ENCODE results near the gene HADHA.

Gene HADHA

DNA sequence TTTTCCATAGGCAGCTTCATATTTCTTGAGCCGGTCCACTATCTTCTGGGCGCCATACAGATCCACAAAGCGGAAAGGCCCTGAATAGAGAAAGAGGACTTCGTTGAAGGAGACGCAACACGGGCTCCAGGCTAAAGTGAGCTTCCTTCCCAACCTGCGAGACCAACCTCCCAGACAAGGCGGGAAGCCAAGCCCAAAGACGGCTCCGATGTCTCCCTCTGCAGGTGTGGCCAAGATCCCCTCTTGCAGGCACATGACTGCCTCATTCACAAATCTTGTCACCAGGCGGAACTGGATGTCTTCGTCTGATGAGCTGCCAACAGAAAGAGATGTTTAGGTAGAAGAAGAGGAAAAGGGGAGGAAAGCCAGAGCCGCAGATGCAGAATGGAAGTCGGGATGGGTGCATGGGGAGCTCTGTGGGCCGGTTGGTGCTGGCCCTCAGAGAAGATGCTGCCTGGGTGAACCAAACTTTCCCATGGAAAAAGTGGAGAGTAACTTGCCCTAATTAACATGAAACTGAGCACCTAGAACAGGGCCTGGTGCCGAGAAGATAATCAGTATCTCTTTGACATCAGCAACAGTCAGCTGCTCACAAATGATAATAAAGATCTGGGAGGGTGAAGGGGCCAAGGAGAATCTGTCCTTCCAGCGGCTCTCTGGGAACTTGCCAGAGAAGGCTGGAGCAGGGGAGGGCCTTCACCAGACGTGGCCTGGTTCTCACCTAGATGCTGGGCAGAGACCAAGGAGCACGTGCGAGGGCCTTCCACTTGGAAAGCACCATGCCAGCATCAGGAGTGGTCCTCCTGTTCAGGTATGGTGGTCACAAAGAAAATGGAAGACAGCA, 52.9 kb downstream of the HADHA start:
- no peak for DNase-seq (ENCODE audit: low read depth in 2 of 2)

- DNase-seq (ENCODE audit: low read depth in 2 of 2): no peak
These were observed 54.1 kb downstream of the HADHA start for GRCh38 chr2:26190369-26190768.

GRCh38 chr2:26189751-26190150, 54.7 kb downstream of the HADHA start:
- DNase-seq (ENCODE audit: low read depth in 2 of 2): no peak

- DNase-seq (ENCODE audit: low read depth in 2 of 2): no peak
These were observed 55.3 kb downstream of the HADHA start for GRCh38 chr2:26189123-26189522.

DNA sequence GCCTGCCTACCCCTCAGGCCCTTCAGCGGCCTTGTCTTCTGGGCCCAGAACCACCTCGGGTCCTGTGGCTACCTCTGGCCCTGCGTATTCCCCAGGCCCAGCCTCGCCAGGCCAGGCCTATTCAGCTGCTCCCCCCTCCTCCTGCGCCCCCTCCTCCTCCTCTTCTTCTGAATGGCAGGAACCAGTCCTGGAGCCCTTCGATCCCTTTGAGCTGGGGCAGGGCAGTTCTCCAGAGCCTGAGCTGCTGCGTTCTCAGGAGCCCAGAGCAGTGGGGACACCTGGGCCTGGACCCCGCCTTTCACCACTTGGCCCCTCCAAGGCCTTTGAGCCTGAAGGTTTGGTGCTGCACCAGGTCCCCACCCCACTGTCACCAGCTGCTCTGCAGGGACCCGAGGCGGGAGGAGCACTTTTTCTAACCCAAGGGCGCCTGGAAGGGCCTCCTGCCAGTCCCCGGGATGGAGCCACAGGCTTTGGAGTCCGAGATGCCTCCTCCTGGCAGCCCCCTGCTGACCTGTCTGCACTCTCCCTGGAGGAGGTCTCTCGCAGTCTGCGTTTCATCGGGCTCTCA, 56.8 kb downstream of the HADHA start:
- no peak for DNase-seq (ENCODE audit: low read depth in 2 of 2)

- DNase-seq (ENCODE audit: low read depth in 2 of 2): no peak
These were observed 57.3 kb downstream of the HADHA start for GRCh38 chr2:26187114-26187513.

GRCh38 chr2:26185954-26186770, 58.3 kb downstream of the HADHA start:
- DNase-seq (ENCODE audit: low read depth in 2 of 2): no peak

GRCh38 chr2:26185304-26185928, 59.0 kb downstream of the HADHA start:
- no peak for DNase-seq (ENCODE audit: low read depth in 2 of 2)

DNA sequence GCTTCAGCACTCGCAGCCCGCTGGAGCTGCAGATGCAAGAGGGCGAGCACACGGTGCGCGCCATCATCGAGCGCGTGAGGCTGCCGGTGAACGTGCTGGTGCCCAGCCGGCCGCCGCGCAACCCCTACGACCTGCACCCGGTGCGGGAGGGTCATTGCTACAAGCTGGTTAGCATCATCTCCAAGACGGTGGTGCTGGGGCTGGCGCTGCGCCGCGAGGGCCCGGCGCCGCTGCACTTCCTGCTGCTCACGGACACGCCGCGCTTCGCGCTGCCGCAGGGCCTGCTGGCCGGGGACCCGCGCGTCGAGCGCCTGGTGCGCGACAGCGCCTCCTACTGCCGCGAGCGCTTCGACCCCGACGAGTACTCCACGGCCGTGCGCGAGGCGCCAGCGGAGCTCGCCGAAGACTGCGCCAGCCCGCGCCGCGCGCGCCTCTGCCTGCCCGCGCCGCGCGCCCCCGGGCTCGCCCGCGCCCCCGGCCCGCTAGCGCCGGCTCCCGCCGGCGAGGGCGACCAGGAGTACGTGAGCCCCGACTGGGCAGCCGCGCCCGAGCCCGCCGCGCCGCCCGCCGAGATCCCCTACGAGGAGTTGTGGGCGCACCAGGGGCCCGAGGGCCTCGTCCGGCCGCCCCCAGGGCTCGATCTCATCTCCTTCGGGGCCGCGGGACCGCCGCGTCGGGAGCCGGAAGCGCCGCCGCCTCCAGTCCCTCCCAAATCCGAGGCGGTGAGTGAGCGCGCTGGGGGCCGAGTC, 59.7 kb downstream of the HADHA start:
- DNase-seq (ENCODE audit: low read depth in 2 of 2): peak; percentile 61 to 75

DNA sequence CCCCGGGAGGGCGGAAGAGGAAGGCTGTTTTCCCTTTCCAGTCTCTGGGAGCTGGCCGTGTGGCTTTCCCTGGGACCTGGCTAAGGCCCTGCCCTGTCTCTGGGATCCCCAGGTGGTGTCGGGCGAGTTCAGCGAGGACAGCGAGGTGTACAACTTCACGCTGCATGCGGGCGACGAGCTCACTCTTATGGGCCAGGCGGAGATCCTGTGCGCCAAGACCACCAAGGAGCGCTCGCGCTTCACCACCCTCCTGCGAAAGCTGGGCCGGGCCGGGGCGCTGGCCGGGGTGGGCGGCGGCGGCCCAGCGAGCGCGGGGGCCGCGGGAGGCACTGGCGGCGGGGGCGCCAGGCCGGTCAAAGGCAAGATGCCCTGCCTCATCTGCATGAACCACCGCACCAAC, 60.3 kb downstream of the HADHA start:
- no peak for DNase-seq (ENCODE audit: low read depth in 2 of 2)

DNA sequence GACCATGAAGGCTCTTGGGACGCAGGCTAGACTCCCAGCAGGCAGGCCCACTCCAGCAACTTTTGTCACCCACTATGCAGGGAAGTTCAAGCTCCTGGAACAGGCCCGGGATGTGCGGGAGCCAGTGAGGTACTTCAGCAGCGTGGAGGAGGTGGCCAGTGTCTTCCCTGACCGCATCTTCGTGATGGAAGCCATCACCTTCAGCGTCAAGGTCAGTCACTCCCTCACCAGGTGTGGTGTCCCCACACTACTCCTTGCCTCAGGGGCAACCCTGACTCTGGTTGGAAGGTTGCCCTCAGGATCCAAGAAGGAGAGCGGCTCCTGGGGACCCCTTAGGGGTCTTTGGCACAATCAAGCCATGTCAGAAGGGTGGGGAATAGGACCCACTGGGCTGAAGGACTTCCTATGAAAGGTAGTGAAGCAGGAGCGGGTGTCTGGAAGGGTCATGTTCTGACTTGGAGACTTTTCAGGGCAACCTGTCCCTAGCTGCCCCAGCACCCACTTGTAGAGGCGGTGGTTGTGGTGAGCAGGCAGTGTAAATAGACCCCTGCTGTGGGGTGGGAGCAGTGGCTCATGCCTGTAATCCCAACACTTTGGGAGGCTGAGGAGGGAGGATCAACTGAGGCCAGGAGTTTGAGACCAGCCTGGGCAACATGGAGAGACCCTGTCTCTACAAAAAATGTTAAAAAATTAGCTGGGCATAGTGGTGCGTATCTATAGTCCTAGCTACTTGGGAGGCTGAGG, 61.4 kb downstream of the HADHA start:
- no peak for DNase-seq (ENCODE audit: low read depth in 2 of 2)

- DNase-seq (ENCODE audit: low read depth in 2 of 2): no peak
These were observed 62.0 kb downstream of the HADHA start for GRCh38 chr2:26182441-26182840.

- no peak for DNase-seq (ENCODE audit: low read depth in 2 of 2)
These were observed 65.0 kb downstream of the HADHA start for GRCh38 chr2:26179446-26179913.

DNA sequence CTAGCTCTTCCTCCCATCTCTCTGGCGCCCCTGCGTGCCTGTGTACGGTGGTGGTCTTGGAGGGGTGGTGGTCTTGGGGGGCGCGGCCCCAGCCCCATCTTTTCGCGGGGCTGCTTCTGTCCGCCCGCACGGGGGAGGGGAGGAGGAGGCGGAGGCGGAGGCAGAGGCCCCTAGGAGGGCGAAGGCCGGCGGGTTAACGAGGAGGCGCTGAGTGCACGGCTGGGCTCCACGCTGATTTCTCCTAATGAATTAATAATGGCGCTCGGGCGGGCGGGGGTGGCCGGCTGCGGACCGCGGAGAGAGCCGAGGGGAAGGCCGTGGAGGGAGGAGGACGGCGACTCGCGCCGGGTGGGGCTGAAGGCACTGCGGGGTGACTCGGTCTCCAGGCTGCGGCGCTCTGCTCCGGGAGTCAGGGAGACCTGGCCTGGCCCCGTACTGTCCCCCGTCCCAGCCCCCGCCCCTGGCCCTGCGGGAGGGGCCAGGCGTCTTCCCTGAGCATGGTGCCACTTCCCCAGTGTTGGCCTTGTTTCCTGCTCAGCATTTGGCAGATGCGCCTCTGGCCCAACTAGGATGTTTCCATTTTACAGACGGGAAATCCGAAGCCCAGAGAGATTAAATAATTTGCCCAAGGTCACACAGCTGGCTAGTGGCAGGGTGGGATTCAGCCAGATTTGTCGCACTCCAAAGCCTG, 65.5 kb downstream of the HADHA start:
- DNase-seq (ENCODE audit: low read depth in 2 of 2): no peak

- no peak for DNase-seq (ENCODE audit: low read depth in 2 of 2)
These were observed 66.2 kb downstream of the HADHA start for GRCh38 chr2:26178246-26178645.

DNA sequence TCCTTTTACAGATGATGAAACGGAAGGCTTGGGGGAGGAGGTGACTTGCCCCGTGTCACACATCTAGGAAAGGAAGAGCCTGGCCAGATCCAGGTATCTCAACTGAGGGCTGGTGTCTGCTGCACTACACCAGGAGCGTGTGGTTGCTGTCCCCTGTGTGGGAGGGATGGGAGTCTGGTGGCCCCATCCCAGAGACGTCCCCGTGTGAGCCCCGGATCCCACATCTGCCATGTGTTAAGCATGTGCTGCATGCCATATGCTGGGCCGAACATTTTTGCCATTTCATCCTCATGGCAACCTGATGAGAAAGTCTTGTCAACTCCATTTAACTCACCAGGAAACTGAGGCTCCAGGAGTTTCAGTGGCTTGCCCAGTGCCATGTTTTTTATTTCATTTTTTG, 67.3 kb downstream of the HADHA start:
- no peak for DNase-seq (ENCODE audit: low read depth in 2 of 2)

DNA sequence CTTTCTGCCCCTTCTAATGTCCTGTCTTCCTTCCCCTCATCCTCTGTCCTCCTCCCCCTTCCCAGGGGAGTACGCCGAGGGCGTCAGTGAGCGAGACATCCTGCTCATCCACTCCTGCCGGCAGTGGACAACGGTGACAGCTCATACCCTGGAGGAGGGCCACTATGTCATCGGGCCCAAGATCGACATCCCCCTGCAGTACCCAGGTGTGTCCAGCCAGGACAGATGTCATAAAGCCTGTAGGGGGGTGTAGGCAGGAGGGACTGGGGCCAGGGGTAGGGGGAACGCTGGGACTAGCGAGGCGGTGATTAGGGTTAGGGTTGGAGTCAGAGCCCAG, 68.2 kb downstream of the HADHA start:
- no peak for DNase-seq (ENCODE audit: low read depth in 2 of 2)

DNA sequence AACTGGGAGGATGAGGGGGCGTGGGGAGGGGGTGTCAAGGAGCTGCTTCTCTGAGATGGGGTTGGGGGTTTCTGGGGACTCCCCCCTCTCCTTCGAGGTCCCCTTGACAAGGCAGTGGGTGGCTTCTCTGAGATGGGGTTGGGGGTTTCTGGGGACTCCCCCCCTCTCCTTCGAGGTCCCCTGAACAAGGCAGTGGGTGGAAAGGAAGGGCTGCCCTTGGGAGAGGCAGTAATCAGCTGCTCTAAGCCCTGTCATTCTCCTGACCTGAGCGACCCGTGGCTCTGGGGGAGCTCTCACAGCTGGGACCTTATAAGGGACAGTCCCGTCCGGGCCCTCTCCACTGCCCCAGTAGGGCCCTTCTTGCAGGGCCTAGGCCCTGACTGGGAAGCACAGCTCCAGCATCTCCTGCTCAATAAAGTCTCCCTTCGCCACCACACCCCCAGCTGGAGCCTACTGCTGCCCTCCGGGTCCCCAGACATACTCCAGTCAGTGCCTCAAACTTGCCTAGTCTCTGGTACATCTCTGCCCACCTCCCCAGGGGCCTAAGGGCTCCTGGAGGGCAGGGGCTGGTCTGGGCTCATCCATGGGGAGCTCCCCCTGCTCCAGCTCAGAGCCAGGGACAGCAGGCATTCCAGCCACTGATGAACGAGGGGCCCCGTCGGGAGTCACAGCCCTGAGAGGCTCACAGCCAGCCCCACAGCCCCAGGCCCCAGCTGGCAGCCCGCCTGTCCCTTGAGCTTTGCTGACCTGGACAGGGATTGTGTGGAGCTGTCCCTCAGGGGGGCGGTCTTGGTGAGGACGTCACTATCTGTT, 68.8 kb downstream of the HADHA start:
- DNase-seq (ENCODE audit: low read depth in 2 of 2): no peak
